HG03139 (cell line): ENCODE data around the gene HEATR1.
"Not testable (repeated sequence)": the region's sequence is repeated elsewhere in the genome, so short reads cannot be mapped to it uniquely, and the experiment has no call there.

Source experiments
- ATAC-seq: cut with Tn5 transposase; IDR thresholded peaks from one replicate; pipeline ENCODE4 v1.9.1; 2021; ENCODE audit not compliant: unreplicated experiment

HEATR1 gene

DNA sequence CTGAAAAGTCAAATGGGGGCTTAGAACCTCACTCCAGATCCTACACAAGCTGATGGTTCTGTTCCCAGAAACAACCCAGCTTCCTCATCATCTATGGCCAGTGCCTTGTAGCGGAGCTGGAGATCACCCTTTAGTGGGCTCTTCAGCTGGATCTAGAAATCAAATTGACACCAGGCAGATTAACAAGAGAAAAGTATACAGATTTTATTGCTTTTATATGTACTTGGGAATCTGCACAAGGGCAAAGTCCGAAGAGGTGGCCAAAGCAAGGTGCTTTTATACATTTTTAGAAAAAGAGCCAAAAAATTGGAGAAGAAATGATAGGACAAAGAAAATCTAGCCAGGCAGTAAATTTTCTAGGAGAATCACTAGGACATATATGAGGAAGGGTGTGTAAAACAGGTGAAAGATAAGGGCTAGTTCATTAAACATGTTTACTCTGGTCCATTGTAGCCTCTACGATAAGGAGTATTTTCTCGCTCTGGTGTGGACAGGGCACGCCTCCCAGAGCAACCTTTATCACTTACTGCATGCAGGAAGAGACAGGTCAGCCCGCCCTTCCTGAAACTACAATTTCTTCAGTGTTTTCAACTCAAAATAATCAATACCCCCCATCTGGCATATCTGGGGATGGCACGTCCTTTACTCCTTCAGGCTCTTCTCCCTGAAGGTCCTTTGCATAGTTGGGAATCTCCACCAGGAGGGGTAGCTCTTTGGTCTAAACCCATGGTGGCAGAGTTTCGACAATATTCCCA, 94.5 kb downstream of the HEATR1 start:
- no peak for ATAC-seq

DNA sequence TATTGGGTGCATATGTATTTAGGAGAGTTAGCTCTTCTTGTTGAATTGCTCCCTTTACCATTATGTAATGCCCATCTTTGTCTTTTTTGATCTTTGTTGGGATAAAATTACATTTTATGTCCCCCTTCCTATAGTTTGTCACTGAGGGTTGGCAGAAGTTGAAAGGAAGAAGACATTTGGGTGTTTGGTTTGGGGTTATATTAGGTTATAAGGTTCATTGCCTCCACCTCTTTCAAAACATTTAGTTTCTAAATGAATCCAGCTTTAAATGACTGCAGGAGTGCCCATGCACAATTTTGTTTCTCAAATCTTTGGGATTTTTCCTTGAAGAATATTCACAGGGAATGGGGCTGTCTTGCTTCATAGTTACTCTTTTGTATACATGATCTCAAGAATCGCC, 95.1 kb downstream of the HEATR1 start:
- no peak for ATAC-seq

DNA sequence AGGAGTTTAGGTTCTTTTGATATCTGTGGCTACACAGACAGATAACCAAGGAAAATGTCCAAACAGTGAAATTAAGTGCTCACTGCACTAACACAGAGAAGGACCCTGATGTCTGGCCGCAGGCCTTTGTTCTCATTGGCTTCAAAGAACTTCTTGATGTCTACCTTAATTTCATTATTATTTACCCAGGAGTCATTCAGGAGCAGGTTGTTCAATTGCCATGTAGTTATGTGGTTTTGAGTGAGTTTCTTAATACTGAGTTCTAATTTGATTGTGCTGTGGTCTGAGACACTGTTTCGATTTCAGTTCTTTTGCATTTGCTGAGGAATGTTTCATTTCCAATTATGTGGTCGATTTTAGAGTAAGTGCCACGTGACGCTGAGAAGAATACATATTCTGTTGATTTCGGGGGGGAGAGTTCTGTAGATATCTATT, 95.7 kb downstream of the HEATR1 start:
- ATAC-seq = no peak

DNA sequence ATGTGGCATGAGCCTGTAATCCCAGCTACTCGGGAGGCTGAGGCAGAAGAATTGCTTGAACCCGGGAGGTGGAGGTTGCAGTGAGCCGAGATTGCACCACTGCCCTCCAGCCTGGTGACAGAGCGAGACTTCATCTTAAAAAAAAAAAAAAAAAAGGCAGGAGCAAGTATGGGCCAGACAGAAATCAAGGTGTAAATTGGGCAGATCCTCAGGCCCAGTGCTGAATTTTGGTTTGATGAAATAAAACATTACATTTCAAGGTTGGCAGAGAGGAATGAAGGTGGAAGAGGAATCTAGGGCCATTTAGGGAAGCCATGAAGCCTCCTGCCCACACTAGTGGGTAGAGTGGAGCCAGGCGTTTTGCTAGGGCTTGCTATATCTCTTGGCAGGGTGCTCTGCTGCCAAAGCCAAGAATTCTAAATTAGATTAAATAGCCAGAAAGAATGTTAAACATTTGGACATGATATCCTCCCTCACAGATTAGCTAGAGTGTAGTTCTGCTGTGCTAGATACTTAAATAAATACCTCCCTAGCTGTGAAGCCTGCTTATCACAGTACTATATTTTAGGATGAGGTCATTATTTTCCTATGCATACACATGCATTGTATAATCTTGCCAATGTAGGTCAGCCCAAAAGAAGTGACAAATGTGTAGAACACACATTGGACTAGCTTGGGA, 97.2 kb downstream of the HEATR1 start:
- ATAC-seq = no peak

DNA sequence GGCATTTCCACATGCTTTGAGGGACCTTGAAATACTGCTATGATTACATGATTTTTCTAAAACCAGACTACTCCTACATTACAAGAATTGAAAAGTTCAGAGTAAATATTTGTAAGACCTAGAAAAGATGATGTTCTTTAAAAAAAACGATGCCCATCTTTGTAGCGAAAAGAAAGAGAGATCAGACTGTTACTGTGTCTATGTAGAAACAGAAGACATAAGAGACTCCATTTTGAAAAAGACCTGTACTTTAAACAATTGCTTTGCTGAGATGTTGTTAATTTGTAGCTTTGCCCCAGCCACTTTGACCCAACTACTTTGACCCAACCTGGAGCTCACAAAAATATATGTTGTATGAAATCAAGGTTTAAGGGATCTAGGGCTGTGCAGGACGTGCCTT, 100.0 kb downstream of the HEATR1 start:
- ATAC-seq = not testable (repeated sequence)

DNA sequence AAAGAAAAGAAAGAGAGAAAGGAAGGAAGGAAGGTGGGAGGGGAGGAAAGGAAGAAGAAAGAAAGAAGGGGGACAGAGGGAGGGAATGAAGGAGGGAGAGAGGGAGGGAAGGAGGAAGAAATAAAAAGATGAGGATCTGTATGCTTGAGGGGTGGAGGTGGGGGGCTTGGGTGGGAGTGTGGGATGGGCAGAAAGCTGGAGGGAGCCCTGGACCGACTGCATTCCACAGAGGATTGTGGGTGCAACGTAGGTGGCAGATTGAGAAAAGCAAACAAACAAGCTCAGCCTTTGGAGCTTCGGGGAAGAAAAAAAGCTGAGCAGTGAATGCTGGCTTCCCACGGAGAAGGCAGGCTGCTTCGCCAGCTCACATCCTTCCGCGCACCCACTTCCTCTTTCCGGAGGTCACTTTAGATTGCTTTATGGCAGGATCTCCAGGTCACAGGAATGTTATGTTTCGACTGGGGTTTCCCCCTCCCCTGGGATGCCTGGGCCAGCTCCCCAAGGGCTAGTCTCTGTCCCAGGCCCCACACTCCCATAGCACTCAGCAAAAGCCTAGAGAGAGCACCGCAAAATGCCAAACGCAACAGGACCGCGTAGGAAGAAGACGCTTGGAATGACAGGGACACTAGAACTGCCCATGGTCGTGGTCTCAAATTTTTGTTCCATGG, 101.2 kb downstream of the HEATR1 start:
- no peak for ATAC-seq

DNA sequence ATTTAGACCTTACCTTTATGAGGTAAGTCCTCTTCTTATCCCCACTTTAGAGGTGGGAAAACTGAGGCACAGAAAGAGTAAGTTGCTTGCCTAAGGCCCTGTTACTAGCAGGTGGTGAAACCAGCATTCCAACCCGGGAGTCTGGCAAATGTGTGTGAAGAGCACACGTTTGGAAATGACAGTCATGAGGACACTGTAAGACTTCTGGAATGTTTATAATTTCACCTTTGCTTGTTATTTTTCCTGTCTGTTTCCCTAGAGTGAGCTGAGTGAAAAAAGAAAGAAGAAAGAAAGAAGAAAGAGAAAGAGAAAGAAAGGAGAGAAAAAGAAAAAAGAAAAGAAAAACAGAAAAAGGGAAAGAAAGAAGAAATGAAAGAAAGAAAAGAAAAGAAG, 101.7 kb downstream of the HEATR1 start:
- ATAC-seq = no peak

DNA sequence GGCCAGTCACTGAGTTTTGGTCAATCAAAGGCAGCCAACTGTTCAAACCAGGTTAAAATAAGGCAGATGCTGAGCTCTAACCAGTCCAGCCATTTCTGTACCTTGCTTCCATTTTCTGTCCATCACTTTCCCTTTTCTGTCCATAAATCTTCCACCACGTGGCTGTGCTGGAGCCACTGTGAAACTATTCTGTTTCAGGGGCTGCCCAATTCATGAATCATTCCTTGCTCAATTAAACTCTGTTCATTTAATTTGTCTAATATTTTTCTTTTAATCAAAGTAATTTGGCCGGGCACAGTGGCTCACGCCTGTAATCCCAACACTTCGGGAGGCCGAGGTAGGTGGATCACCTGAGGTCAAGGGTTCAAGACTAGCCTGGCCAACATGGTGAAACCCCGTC, 103.2 kb downstream of the HEATR1 start:
- ATAC-seq = no peak
